ENCODE measurements around the gene ZNF398.

- TF ChIP-seq CTCF (IDR thresholded peaks at IDR 0.05), result no peak
- TF ChIP-seq POLR2A (IDR thresholded peaks at IDR 0.05), result no peak
Measured at GRCh38 chr7:149216402-149216801, 69.1 kb downstream of the ZNF398 start.

Data from sigmoid colon (tissue), 3 donors.